ENCODE data around the gene MCF2.
A peak's percentile ranks its signal among the peaks of the same experiment; 100 is the strongest.

The MCF2 gene

GRCh38 chrX:139581068-139581467 is 126.9 kb downstream of the MCF2 start:
- DNase-seq: no peak

- no peak for DNase-seq
Measured at GRCh38 chrX:139566981-139567380, 141.0 kb downstream of the MCF2 start.

- no peak for DNase-seq
Measured at GRCh38 chrX:139563251-139563650, 144.7 kb downstream of the MCF2 start.

GRCh38 chrX:139560221-139560620 is 147.7 kb downstream of the MCF2 start:
- no peak for DNase-seq

GRCh38 chrX:139559383-139560042 is 148.5 kb downstream of the MCF2 start:
- peak; percentile 20 for DNase-seq

GRCh38 chrX:139554991-139555675 is 152.8 kb downstream of the MCF2 start:
- no peak for DNase-seq

GRCh38 chrX:139554376-139554775 is 153.6 kb downstream of the MCF2 start:
- no peak for DNase-seq

GRCh38 chrX:139544591-139544990 is 163.4 kb downstream of the MCF2 start:
- DNase-seq: no peak

- no peak for DNase-seq
Measured at GRCh38 chrX:139543920-139544319, 164.0 kb downstream of the MCF2 start.

GRCh38 chrX:139542652-139543051 is 165.3 kb downstream of the MCF2 start:
- DNase-seq: no peak

GRCh38 chrX:139538907-139539790 is 168.8 kb downstream of the MCF2 start:
- no peak for DNase-seq

GRCh38 chrX:139533444-139533843 is 174.5 kb downstream of the MCF2 start:
- no peak for DNase-seq

GRCh38 chrX:139532834-139533233 is 175.1 kb downstream of the MCF2 start:
- DNase-seq: no peak
